Measurements from ENCODE around the gene SMYD1. TPM values are rescaled to one million over a fixed set of nuclear protein-coding genes. Genes with fewer than 3 reads are reported as not detected.

Gene SMYD1
- polyA plus RNA-seq, 1 donor: not detected

DNA sequence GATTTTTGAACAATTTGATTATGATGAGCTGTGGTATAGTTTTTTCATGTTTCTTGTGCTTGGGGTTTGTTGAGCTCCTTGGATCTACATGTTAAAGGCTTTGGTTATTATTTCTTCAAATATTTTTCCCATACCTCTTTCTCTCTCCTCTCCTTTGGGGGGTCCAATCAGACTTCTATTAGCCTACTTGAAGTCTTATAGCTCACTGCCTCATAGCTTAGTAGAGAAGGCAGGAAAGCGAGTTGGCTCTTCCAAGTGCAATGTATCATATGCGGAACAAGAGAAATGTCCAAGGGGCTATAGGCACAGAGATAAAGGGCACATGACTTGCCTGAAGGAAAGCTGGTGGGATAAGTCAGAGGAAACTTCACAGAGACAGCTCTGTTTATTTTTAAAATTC lies 74.3 kb downstream of the SMYD1 start:
- DNase-seq: no peak

DNA sequence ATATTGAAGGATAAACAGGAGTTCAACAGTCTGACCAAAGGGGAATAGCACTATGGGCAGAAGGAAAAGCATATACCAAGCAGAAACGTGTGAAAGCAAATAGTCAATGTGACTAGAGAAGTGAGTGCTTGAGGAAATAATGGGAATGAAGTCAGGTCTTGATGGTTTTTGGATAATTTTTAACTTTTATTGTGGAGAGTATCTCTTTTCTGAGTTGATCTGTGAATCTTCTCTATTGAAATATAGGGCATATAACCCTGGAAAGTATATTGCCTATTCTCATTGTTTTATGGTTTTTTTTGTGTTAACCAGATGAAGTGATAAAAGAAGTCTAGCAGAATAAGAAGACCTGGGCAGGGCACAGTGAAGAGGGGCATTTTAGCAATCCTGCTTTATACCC lies 76.6 kb downstream of the SMYD1 start:
- no peak for DNase-seq

DNA sequence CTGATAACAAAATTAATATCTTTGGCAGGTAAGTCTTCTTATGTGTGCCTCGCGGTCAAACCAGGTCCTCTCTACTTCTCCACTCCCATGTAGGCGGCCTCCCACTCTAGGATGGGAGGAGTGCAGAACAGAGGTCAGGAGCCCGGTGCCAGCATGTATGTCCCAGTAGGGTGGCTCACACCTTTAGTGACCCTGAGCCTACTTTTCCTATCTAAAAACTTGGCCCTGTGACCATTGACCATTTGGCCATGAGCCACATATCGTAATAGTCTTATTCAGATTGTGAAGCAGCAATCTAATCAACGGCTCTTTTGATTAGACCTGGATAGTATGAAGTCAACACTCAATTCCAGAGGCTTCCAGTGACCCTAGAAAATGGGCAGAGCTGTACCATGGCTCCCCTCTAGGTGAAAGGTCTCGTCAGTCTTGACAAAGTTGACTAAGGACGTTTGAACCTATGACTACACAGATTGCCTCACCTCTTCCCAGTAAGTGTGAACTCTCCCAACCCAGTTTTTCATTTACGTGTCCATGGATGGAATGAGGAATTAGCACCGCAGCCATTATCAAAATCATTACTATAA lies 77.4 kb downstream of the SMYD1 start:
- no peak for DNase-seq

DNA sequence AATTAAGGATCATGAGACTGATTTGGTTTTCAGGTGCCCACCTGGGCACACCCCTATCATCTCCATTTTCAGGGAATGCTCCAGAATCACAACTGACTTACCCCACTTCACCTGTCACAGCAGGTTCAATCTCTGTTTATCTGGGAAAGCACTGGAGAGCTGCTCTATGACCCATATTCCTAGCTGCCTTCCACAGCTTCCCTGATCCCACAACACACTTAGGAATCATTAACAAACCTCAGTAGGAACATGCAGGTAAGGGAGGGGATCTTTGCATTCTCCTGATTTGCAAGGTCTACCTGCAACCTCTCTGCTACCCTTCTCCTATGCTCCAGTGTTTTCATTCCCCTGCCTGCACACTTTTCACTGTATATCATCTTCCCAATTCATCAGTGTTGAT lies 79.0 kb downstream of the SMYD1 start:
- DNase-seq: no peak

DNA sequence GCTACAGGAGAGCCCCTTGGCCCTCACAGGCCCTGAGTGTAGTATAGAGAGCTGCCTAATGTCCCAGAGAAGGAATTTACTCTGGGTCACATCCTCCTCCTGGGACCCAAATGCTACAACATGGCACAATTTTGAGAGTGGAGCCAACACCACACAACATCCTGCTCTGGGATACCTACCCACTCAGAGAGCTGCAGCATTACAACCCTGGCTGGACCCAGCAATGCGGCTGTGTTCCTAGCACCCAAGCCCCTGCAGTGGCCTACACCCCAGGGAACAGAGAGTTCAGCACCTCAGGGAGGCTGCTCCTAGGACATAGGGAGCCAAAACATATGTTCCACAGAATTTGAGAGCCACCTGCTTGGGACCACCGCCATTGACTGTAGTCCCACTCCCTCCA lies 79.5 kb downstream of the SMYD1 start:
- no peak for DNase-seq

DNA sequence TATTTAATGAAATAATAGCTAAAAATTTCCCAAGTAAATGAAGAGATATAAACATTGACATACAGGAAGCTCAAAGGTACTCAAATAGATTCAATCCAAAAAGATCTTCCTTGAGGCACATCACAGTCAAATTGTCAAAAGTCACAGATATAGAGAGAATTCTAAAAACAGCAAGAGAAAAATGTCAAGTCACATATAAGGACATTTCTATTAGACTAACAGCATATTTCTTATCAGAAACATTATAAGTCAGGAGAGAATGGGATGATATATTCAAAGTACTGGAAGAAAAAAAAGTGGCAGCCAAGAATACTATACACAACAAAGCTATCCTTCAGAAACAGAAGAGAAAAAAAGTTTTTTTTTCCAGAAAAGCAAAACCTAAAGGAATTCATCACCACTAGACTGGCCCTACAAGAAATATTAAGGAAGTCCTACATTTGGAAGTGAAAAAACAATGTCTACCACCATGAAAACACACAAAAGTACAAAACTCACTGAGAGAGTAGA lies 81.4 kb downstream of the SMYD1 start:
- DNase-seq: no peak

DNA sequence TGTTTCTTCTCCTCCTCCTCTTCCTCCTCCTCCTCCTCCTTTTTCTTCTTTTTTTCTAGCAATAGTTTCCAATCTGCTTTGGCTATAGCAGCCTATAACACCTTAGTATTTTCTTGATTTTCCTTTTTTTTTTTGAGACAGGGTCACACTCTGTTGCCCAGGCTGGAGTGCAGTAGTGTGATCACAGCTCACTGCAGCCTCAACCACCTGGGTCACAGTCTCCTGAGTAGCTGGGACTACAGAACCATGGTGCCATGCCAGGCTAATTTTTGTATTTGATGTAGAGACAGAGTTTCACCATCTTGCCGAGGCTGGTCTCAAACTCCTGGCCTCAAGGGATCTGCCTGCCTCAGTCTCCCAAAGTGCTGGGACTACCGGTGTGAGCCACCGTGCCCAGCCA lies 91.9 kb downstream of the SMYD1 start:
- no peak for DNase-seq

DNA sequence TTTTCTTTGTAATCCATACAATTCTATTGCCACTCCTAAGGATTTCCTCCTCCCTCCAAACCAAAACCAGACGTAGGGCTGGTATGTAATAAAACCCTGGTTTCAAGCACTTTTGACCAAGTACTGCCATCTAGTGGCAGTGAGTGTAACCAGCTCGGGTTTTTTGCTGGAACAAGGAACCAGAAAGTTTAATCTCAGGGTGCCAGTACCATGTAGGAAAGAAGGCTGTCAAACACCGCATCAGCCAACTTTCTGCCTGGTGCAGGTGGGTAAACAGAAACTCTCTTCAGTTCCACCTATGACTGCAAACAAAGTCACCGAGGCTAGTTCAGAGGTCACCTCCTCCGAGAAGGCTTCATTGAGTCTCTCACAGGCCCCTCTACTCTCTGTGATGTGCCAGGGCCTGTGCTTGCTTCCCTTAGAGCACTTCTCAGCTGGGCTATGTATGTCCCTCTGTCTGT lies 92.4 kb downstream of the SMYD1 start:
- peak; percentile 70 for DNase-seq

DNA sequence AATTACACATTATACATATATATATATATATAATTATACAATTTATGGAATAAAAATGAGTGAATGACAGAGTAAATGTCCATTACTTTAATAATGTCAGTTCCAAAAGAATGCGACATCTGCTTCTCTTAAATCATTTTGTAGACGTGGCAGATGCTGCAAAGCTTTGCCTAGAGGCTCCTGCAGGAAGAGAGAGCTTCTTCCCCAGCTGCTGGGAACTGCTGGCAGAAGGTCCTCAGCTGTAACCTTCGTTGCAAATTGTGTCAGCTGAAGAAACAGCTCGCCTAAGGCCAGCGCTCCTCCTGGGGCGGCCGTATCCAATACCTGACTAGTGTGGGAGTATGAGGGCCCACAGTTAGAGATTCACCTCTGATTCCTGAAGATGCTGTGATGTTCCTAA lies 92.9 kb downstream of the SMYD1 start:
- DNase-seq: no peak

DNA sequence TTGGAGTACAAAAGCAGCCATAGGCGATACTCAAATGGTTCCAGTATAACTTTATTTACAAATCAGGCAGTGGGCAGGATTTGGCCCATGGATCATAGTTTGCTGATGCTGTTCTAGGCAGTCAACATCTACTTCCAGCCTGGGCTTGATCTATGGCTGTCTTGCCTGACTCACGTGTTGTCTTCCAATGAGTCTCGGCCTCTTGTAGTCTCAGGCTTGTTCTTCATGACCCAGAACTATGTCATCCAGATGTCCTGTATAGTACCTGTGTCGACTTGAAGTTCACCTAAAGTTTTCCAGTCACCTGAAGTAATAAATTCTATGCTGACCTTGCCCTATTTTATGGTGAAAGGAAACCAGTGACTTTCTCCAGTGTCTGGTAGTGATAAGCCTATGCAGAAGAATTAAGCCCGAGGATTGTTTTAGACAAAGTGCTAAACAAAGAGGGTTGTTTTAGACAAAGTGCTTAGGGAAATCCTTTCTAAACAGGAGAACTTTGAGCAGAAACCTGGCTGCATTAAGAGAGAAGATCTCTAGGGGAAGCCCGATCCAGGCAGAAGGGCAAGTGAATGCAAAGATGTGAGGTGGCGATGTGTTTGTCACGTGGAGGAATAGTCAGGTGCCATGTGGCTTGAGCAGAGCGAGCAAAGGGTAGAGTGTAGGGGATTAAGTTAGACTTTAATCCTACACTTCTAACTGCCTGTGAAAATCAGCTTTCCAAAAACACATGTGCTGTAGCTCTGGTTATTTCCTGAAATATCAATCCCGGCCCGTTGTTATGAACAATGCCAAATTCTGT lies 94.0 kb downstream of the SMYD1 start:
- no peak for DNase-seq

Other genes starting within 250 kb of the SMYD1 start
- 8.8 TPM for gene RGPD2, start 242.0 kb upstream of the SMYD1 start, polyA plus RNA-seq (ENCODE audit: insufficient read length)
- not detected for gene RNU2-63P, start 51.3 kb upstream of the SMYD1 start, polyA plus RNA-seq (ENCODE audit: insufficient read length)
- gene KRCC1, start 12.0 kb upstream of the SMYD1 start, polyA plus RNA-seq (ENCODE audit: insufficient read length): 59.3 TPM
- gene FABP1, start 60.2 kb downstream of the SMYD1 start, polyA plus RNA-seq (ENCODE audit: insufficient read length): 21.2 TPM
- 32.5 TPM for gene THNSL2, start 102.5 kb downstream of the SMYD1 start, polyA plus RNA-seq (ENCODE audit: insufficient read length)